Endothelial cell of umbilical vein (primary cell): ENCODE measurements around the gene NDUFS4. TPM values are rescaled to one million over a fixed set of nuclear protein-coding genes. Genes with fewer than 3 reads are reported as not detected.

Experiments used
- BruUV-seq: library from RNA; stranded (reverse); fragments of 400-500 nt; replicated peaks from 2 replicates; lab custom pipeline; 2021; lab: Mats Ljungman, UMichigan
- CTCF ChIA-PET: fragments of 300-600, 350-600 bp; sonication (Branson Sonifier 250); formaldehyde crosslinking; loops from one replicate; lab custom pipeline; 2021; ENCODE audit warnings: antibody characterized with exemption, inconsistent platforms; lab: Charles Lee
- POLR2A ChIA-PET: fragments of 300-600, 350-600 bp; sonication (Branson Sonifier 250); formaldehyde crosslinking; loops from one replicate; lab custom pipeline; 2021; ENCODE audit warnings: antibody characterized with exemption, inconsistent platforms; lab: Charles Lee
- DNase-seq: peaks from one replicate; pipeline ENCODE4 v3.0.0-alpha.2; 2011; ENCODE audit warnings: low read depth, low spot score
- FAIRE-seq: peaks from 2 replicates; lab custom pipeline; 2011; peaks lifted over from hg19 to GRCh38; lab: Jason Lieb, UNC
- H2AFZ ChIP-seq: 2 replicates; pipeline ENCODE4 v1.6.0; 2012; ENCODE audit warnings: low read depth, low read length, control low read depth, inconsistent platforms
- H3K27ac ChIP-seq: 2 replicates; pipeline ENCODE4 v1.5.1; 2011; ENCODE audit warnings: low read depth, mild to moderate bottlenecking, control low read depth, low read length, moderate library complexity; ENCODE audit not compliant: insufficient read depth
- H3K27me3 ChIP-seq, 2 experiments: 2 replicates each; pipeline versions ENCODE4 v1.6.0 to v1.6.1; 2011; ENCODE audit warnings: low read length in 2 of 2, mixed read lengths in 1 of 2; ENCODE audit not compliant: control insufficient read depth in 2 of 2, insufficient read depth in 2 of 2
- H3K36me3 ChIP-seq, 2 experiments: 2 replicates in 1 of 2; 3 replicates in 1 of 2; pipeline ENCODE4 v1.5.1; 2011; ENCODE audit warnings: low read length in 2 of 2, mild to moderate bottlenecking in 1 of 2, moderate library complexity in 1 of 2; ENCODE audit not compliant: control insufficient read depth in 2 of 2, insufficient read depth in 2 of 2; ENCODE audit errors: extremely low read depth in 1 of 2
- H3K4me1 ChIP-seq: 3 replicates; pipeline ENCODE4 v1.5.1; 2011; ENCODE audit warnings: mild to moderate bottlenecking, low read length; ENCODE audit not compliant: control insufficient read depth, insufficient read depth; ENCODE audit errors: extremely low read depth
- H3K4me2 ChIP-seq: 2 replicates; pipeline ENCODE4 v1.6.1; 2011; ENCODE audit warnings: low read length, control low read depth, mixed read lengths; ENCODE audit not compliant: insufficient read depth
- H3K4me3 ChIP-seq, 3 experiments: fragments of 200-600 bp in 1 of 3; sonication (generic), shearing (Covaris generic) in 1 of 3; replicated peaks in 1 of 3; 2 replicates each; pipeline ENCODE4 v1.5.1; 2011 to 2016; ENCODE audit warnings: control low read depth in 3 of 3, low read length in 3 of 3, mild to moderate bottlenecking in 2 of 3, inconsistent platforms in 1 of 3, low read depth in 1 of 3, moderate library complexity in 1 of 3; ENCODE audit not compliant: insufficient read depth in 1 of 3
- H3K79me2 ChIP-seq: 2 replicates; pipeline ENCODE4 v1.6.0; 2012; ENCODE audit warnings: low read length, inconsistent platforms; ENCODE audit not compliant: control insufficient read depth, insufficient read depth
- H3K9ac ChIP-seq: replicated peaks from 2 replicates; pipeline ENCODE3; 2011; ENCODE audit warnings: low read length, control low read depth; ENCODE audit not compliant: insufficient read depth; ENCODE audit errors: extremely low read depth
- H3K9me1 ChIP-seq: replicated peaks from 3 replicates; pipeline ENCODE4 v1.6.0; 2011; ENCODE audit warnings: mild to moderate bottlenecking, low read length; ENCODE audit not compliant: control insufficient read depth, insufficient read depth; ENCODE audit errors: extremely low read depth
- H3K9me3 ChIP-seq: replicated peaks from 2 replicates; pipeline ENCODE4 v1.5.1; 2012; ENCODE audit warnings: low read length, inconsistent platforms; ENCODE audit not compliant: control insufficient read depth, insufficient read depth
- H4K20me1 ChIP-seq: replicated peaks from 2 replicates; pipeline ENCODE3; 2011; ENCODE audit warnings: mild to moderate bottlenecking, low read length; ENCODE audit not compliant: control insufficient read depth, insufficient read depth; ENCODE audit errors: extremely low read depth
- EZH2 ChIP-seq: IDR thresholded peaks from 2 replicates; pipeline ENCODE4 v1.6.1; 2012; ENCODE audit warnings: borderline replicate concordance, low read depth, mild to moderate bottlenecking, moderate library complexity, low read length, inconsistent platforms; ENCODE audit not compliant: severe bottlenecking
- FOS ChIP-seq: IDR thresholded peaks from 2 replicates; pipeline ENCODE4 v1.6.1; 2011; ENCODE audit warnings: mild to moderate bottlenecking, low read length, moderate library complexity, borderline replicate concordance; ENCODE audit not compliant: insufficient read depth
- GATA2 ChIP-seq: IDR thresholded peaks from 2 replicates; pipeline ENCODE4 v1.7.0; 2011; ENCODE audit warnings: low read depth, mild to moderate bottlenecking, moderate library complexity, mixed read lengths, low read length; ENCODE audit not compliant: insufficient read length, insufficient read depth
- JUN ChIP-seq: IDR thresholded peaks from 2 replicates; pipeline ENCODE4 v1.6.1; 2011; ENCODE audit warnings: borderline replicate concordance, low read depth; ENCODE audit not compliant: insufficient read length, insufficient read depth
- MAX ChIP-seq: IDR thresholded peaks from 2 replicates; pipeline ENCODE4 v1.6.1; 2011; ENCODE audit not compliant: insufficient read depth, insufficient read length
- MYC ChIP-seq: IDR thresholded peaks from one replicate; pipeline ENCODE4 v1.6.1; 2011; ENCODE audit warnings: mild to moderate bottlenecking, low read depth, low read length
- POLR2A ChIP-seq: IDR thresholded peaks from 2 replicates; pipeline ENCODE4 v1.6.1; 2012; ENCODE audit warnings: low read depth, mild to moderate bottlenecking, control low read depth, low read length
- POLR2AphosphoS5 ChIP-seq: IDR thresholded peaks from 2 replicates; pipeline ENCODE4 v1.6.1; 2012; ENCODE audit warnings: low read depth, mild to moderate bottlenecking, control low read depth, low read length, moderate library complexity; ENCODE audit not compliant: insufficient read depth
- dilution Hi-C: fragments of 300-500 bp; cut with MboI; formaldehyde crosslinking; loops from one replicate; pipeline ENCODE4 v1.15.0; 2019; ENCODE audit warnings: low sequenced_read_pairs; ENCODE audit not compliant: extremely low pct_ligation_motif_present
- intact Hi-C: fragments of 100-400 bp; cut with micrococcal nuclease; formaldehyde crosslinking; loops from one replicate; pipeline ENCODE4 v1.10.0; 2022
- polyA plus RNA-seq, 4 experiments: library from polyadenylated mRNA; depleted of rRNA in 3 of 4; stranded (reverse) in 3 of 4; unstranded in 1 of 4; fragments of >200 nt; gene quantifications; 2 replicates each; pipeline versions ENCODE4 v1.2.1 to v1.2.3, GENCODE V29; 2011 to 2012; ENCODE audit warnings: missing spikeins in 1 of 4
- total RNA-seq: library from RNA; stranded (reverse); gene quantifications from 2 replicates; pipeline ENCODE4 v1.2.3, GENCODE V29; 2021
- TF ChIP-seq, protein P1 (sequence below), 2 donors: IDR thresholded peaks; 1 replicate in 1 of 2; 2 replicates in 1 of 2; pipeline ENCODE4 v1.5.1; 2011; ENCODE audit warnings: low read length in 2 of 2, mild to moderate bottlenecking in 2 of 2, moderate library complexity in 2 of 2, control low read depth in 1 of 2, inconsistent platforms in 1 of 2, low read depth in 1 of 2; ENCODE audit not compliant: insufficient read depth in 1 of 2; ENCODE audit errors: extremely low read depth in 1 of 2

NDUFS4 gene
- total and polyA plus RNA-seq, 2 donors (not counting 3 experiments of a cell fraction or from before 2014, with no cell fraction given): 70.4 to 76.2 TPM

DNA sequence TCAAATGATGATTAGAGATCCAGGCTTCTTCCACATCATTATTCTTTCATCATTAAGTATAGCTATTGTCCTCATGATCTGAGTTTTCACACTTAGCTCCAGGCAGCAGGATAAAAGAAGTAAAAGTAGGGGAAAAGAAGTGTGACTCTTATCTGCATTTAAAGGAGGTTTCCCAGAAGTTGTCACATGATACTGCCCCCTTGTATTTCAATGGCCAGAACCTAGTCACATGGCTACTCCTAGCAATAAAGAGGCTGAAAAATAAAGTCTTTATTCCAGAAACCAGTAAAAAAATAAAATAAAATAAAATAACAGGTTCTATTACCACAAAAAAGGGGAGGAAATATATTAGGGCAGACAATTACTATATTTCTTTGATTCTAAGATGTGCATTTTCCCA is 5.3 kb upstream of the NDUFS4 start:
- POLR2A ChIA-PET: no interaction called here
- no TSS peak for BruUV-seq

More for the DNA sequence above, 5.3 kb upstream of the NDUFS4 start:
- H2AFZ ChIP-seq: no peak overlapping the region
- CTCF ChIA-PET: no interaction called here
- no peak overlapping the region for H3K9ac ChIP-seq
- dilution Hi-C loops (no loop called here), intact Hi-C loops (no loop called here)
- TF ChIP-seq POLR2A: no peak
- TF ChIP-seq, protein P1, sequence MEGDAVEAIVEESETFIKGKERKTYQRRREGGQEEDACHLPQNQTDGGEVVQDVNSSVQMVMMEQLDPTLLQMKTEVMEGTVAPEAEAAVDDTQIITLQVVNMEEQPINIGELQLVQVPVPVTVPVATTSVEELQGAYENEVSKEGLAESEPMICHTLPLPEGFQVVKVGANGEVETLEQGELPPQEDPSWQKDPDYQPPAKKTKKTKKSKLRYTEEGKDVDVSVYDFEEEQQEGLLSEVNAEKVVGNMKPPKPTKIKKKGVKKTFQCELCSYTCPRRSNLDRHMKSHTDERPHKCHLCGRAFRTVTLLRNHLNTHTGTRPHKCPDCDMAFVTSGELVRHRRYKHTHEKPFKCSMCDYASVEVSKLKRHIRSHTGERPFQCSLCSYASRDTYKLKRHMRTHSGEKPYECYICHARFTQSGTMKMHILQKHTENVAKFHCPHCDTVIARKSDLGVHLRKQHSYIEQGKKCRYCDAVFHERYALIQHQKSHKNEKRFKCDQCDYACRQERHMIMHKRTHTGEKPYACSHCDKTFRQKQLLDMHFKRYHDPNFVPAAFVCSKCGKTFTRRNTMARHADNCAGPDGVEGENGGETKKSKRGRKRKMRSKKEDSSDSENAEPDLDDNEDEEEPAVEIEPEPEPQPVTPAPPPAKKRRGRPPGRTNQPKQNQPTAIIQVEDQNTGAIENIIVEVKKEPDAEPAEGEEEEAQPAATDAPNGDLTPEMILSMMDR (IDR thresholded peaks at IDR 0.05; ENCODE audit: extremely low read depth in 1 of 2, insufficient read depth in 1 of 2, low read depth in 1 of 2, low read length in 2 of 2): no peak
- no peak for TF ChIP-seq FOS
- no peak for TF ChIP-seq GATA2
- TF ChIP-seq JUN: no peak
- TF ChIP-seq MAX: no peak
- TF ChIP-seq POLR2AphosphoS5: no peak
- TF ChIP-seq MYC: no peak
- no peak for TF ChIP-seq EZH2
- no peak overlapping the region for H3K4me2 ChIP-seq
- H4K20me1 ChIP-seq: no peaks in the 10 kb centered on the region
- no peak overlapping the region for H3K27ac ChIP-seq
- DNase-seq (no peak), FAIRE-seq (no peak)
- H3K9me3 ChIP-seq: peaks cover 2% of the 10 kb centered on the region
- no peaks in the 10 kb centered on the region for H3K36me3 ChIP-seq
- H3K4me1 ChIP-seq: peaks cover 3% of the 10 kb centered on the region
- H3K27me3 ChIP-seq: peaks cover 3 to 43% of the 10 kb centered on the region in 2 experiments
- no peak overlapping the region for H3K4me3 ChIP-seq
- no peaks in the 10 kb centered on the region for H3K9me1 ChIP-seq
- no peaks in the 10 kb centered on the region for H3K79me2 ChIP-seq
